CD4-positive, alpha-beta T cell treated with Interleukin-10 for 1 hour (primary cell): ENCODE data around the gene TBC1D1.

Experiments
- DNase-seq: peaks from one replicate; pipeline ENCODE4 v3.0.0-alpha.2; 2020

TBC1D1 gene

GRCh38 chr4:37995299-37995821 is 104.5 kb downstream of the TBC1D1 start:
- no peak for DNase-seq

GRCh38 chr4:37995981-37996775 is 105.3 kb downstream of the TBC1D1 start:
- DNase-seq, result no peak

GRCh38 chr4:37998226-37998625 is 107.3 kb downstream of the TBC1D1 start:
- no peak for DNase-seq

- no peak for DNase-seq
Observed at GRCh38 chr4:37999000-37999716, 108.3 kb downstream of the TBC1D1 start.

- no peak for DNase-seq
Observed at GRCh38 chr4:37999965-38000364, 109.1 kb downstream of the TBC1D1 start.

GRCh38 chr4:38001927-38002326 is 111.0 kb downstream of the TBC1D1 start:
- DNase-seq, result no peak

- DNase-seq, result no peak
Observed at GRCh38 chr4:38002451-38003071, 111.7 kb downstream of the TBC1D1 start.

- DNase-seq, result peak; percentile 26
Observed at GRCh38 chr4:38003102-38003501, 112.2 kb downstream of the TBC1D1 start.

- no peak for DNase-seq
Observed at GRCh38 chr4:38003628-38004027, 112.7 kb downstream of the TBC1D1 start.

GRCh38 chr4:38004062-38004461 is 113.2 kb downstream of the TBC1D1 start:
- DNase-seq, result no peak

GRCh38 chr4:38004887-38005286 is 114.0 kb downstream of the TBC1D1 start:
- no peak for DNase-seq

GRCh38 chr4:38005637-38006036 is 114.8 kb downstream of the TBC1D1 start:
- no peak for DNase-seq

GRCh38 chr4:38007645-38008044 is 116.8 kb downstream of the TBC1D1 start:
- DNase-seq, result no peak

GRCh38 chr4:38008571-38009021 is 117.7 kb downstream of the TBC1D1 start:
- no peak for DNase-seq

GRCh38 chr4:38009421-38009820 is 118.5 kb downstream of the TBC1D1 start:
- DNase-seq, result no peak

- no peak for DNase-seq
Observed at GRCh38 chr4:38009949-38010348, 119.1 kb downstream of the TBC1D1 start.

- no peak for DNase-seq
Observed at GRCh38 chr4:38011511-38012162, 120.8 kb downstream of the TBC1D1 start.

GRCh38 chr4:38013461-38014366 is 122.8 kb downstream of the TBC1D1 start:
- DNase-seq, result no peak

GRCh38 chr4:38014421-38014852 is 123.6 kb downstream of the TBC1D1 start:
- no peak for DNase-seq

GRCh38 chr4:38015886-38016515 is 125.1 kb downstream of the TBC1D1 start:
- no peak for DNase-seq

- no peak for DNase-seq
Observed at GRCh38 chr4:38016698-38017097, 125.8 kb downstream of the TBC1D1 start.
